CD4-positive, alpha-beta T cell treated with Interleukin-6 at 100 ng/mL for 8 hours (primary cell): ENCODE results near the gene NT5M.
"Not testable (repeated sequence)": the region's sequence is repeated elsewhere in the genome, so short reads cannot be mapped to it uniquely, and the experiment has no call there.

Experiments used
- DNase-seq: peaks from one replicate; pipeline ENCODE4 v3.0.0-alpha.2; 2020; ENCODE audit warnings: mixed read lengths, low spot score

Gene NT5M

GRCh38 chr17:17377071-17377967 is 74.1 kb downstream of the NT5M start:
- no peak for DNase-seq

- DNase-seq: no peak
Measured at GRCh38 chr17:17379197-17379991, 76.2 kb downstream of the NT5M start.

GRCh38 chr17:17380145-17380925 is 77.2 kb downstream of the NT5M start:
- DNase-seq: no peak

GRCh38 chr17:17381446-17382064 is 78.4 kb downstream of the NT5M start:
- no peak for DNase-seq

- DNase-seq: no peak
Measured at GRCh38 chr17:17382065-17382459, 78.9 kb downstream of the NT5M start.

- no peak for DNase-seq
Measured at GRCh38 chr17:17382971-17383370, 79.8 kb downstream of the NT5M start.

GRCh38 chr17:17383431-17384290 is 80.5 kb downstream of the NT5M start:
- DNase-seq: not testable (repeated sequence)

GRCh38 chr17:17384291-17384615 is 81.1 kb downstream of the NT5M start:
- no peak for DNase-seq

- DNase-seq: no peak
Measured at GRCh38 chr17:17384961-17385360, 81.8 kb downstream of the NT5M start.

- no peak for DNase-seq
Measured at GRCh38 chr17:17385491-17385890, 82.3 kb downstream of the NT5M start.

- DNase-seq: no peak
Measured at GRCh38 chr17:17386094-17386800, 83.1 kb downstream of the NT5M start.

- DNase-seq: no peak
Measured at GRCh38 chr17:17387017-17387497, 83.9 kb downstream of the NT5M start.

- no peak for DNase-seq
Measured at GRCh38 chr17:17387498-17388362, 84.6 kb downstream of the NT5M start.

- no peak for DNase-seq
Measured at GRCh38 chr17:17388657-17389496, 85.7 kb downstream of the NT5M start.

GRCh38 chr17:17391668-17392370 is 88.6 kb downstream of the NT5M start:
- DNase-seq: peak; percentile 71

GRCh38 chr17:17393976-17394375 is 90.8 kb downstream of the NT5M start:
- no peak for DNase-seq

GRCh38 chr17:17394494-17394893 is 91.3 kb downstream of the NT5M start:
- no peak for DNase-seq
